NOMO-1 treated with dmso at 0.1 percent for 144 hours (cell line): ENCODE data around the gene BCAS1.
"Not testable (repeated sequence)": the region's sequence is repeated elsewhere in the genome, so short reads cannot be mapped to it uniquely, and the experiment has no call there.

ENCODE experiments used
- DNase-seq: peaks from one replicate; lab custom pipeline; 2025; ENCODE audit not compliant: unreplicated experiment; lab: John Stamatoyannopoulos, UW

BCAS1 gene

DNA sequence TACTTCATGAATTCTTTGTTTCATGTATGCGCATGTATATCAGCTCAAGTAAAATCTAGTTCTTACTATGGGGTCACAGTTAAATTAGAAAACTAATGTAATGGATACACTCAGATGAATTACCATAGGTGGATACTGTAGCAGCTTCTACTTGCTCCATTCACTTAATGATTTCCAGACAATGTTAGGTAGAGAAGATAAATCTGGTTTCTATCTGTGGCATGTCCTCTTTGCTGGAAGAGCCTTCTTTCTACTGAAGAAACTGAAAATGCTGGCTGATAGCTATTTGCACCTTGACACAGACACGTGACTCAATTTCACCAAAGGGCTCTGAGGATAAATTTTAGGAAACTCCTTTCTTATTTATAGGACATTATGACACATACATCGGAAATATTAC, 49.5 kb downstream of the BCAS1 start:
- DNase-seq = no peak

DNA sequence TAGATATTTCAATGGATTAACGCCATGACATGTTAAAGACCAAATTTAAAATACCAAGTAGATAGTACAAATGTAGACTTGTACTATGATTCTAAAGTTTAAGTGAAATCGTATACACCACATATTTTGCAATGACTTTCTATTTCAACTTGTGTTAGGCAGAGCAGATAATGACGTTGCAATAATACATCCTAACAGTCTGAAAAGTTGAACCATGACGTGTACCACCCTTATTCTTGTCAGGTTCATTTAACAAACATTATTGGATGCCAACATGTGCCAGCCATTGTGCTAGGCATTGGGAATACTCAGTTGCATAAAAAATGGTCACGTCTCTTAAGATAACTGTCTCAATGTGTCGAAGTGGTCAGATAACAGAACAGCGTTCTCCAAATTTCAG, 50.0 kb downstream of the BCAS1 start:
- no peak for DNase-seq

DNA sequence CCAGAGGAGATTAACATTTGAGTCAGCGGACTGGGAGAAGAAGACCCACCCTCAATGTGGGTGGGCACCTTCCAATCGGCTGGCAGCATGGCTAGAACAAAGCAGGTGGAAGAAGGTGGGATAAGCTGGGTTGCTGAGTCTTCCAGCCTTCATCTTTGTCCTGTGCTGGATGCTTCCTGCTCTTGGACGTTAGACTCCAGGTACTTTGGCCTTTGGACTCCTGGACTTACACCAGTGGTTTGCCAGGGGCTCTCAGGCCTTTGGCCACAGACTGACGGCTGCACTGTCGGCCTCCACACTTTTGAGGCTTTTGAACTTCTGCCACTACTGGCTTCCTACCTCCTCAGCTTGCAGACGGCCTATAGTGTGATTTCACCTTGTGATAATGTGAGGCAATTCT, 50.8 kb downstream of the BCAS1 start:
- DNase-seq = no peak

DNA sequence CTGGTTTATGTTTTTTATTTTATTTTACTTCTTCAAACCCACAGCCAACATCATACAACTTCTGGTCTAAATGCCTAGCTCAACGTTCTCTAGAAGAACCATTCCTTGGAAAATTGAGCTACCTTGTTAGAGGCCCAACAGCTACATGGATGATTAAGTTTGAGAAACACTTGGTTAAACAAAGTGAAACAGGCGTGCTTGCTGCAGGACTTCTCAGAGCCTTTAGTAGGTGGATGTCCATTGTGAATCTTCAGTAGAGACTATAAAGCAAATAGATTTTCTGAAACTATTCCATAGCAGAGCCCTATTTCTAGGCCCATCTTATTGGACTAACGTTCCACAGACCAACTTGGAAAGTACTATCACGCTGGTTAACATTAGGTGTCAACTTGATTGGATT, 51.3 kb downstream of the BCAS1 start:
- no peak for DNase-seq

DNA sequence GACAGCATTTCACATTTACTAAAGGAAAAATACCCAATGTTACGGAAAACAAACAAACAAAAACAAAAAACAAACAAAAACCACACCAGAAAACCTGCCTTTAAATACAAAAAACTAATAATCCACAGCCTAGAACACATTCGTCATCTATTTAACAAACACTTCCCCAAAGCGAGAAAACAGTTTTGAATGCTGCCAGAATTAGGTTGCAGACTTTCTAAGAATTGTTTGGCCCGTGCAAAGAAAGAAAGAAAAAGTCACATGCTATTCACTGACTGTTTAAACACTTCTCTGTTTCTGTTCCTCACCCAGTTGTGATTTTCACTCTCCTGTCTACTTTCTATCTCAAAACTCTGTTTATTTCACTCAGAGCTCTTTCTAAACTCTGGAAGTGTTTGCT, 52.5 kb downstream of the BCAS1 start:
- DNase-seq = peak; percentile 26

DNA sequence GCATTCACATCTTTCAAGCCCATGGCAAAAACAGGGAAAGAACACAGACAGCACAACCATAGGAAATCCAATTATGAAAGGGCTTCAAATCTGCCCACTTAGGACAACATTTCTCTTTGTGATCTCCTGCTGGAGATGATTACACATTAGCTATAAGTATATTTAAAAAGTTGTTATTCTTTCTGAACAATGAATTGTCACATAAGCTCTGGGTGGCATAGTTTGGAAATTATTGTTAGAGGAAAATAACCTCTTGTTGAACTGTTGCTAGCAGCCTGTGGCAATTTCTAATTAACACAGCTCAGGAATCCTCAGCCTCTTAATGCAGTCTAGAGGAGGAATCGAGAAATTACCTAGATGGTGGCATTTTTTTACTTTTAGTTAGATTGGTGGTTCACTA, 54.9 kb downstream of the BCAS1 start:
- no peak for DNase-seq

DNA sequence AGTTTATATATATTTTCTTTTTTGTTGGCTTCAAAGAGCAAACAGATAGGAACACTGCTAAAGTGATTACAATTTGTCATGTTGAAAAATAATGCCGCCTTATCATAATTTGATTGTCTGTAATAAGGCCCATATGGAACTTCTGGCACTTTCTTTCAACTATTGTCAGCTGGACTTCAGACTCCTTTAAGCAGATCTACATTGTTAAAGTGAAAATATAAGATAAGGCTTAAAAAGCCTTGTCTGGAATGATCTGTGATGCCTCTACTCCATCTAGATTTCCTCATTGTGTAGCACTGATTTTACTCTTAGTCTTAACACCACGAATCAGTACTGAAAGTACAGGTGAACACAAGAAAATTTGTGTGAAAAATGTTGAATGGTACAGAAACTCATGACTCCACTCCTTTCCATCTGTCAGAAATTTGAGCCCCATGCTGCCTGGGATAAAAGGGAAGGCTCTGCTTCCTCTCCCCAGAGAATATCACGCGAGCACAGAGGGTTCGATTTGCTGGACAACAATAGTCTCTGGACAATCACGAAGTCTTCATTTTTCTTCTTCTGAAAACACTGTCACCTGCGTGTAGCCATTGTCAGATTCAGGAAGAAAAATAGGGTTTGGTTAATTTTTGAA, 56.0 kb downstream of the BCAS1 start:
- no peak for DNase-seq

DNA sequence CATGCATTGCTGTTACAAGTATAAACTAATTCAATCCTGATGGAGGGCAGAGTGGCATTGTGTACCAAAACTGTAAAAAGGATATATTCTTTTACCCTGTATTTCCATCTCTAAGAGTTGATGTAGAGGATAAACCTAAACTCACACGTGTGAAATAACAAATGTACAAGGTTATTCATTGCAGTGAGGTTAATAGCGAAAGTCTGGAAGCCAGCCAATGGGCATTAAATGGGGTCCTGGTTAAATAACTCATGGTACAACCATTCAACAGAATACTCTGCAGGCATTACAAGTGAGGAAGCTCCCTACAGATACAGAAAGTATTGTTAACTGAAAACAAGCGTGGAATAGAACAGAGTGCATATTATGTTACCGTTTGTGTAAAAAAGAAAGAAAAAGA, 56.9 kb downstream of the BCAS1 start:
- DNase-seq = no peak

DNA sequence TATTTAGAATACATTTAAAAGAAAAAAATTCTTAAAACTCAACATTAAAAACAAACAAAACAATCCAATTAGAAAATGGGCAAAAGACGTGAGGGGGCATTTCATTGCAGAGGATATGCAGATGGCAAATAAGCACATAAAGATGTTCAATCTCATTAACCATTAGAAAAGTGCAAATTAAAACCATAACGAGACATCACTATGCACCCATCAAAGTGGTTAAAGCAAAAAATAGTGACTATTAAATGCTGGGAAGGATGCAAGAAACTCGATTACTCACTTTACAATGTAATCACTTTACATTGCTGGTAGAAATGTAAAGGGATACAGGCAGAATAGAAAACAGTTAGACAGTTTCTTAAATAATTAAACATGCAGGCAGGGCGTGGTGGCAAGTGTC, 59.0 kb downstream of the BCAS1 start:
- DNase-seq = no peak

DNA sequence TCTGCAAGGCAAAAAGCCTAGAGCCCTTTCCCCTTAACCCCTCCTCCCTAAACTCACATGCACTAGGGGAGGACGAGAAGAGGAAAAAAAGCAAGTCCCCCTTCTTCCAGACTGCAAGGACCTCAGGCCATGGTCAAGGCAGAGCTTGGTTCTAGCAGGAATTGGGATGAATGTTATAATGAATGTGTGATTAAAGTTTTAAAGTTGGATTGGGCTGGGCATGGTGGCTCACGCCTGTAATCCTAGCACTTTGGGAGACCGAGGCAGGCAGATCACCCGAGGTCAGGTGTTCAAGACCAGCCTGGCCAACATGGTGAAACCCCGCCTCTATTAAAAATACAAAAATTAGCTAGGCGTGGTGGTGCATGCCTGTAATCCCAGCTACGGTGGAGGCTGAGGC, 64.2 kb downstream of the BCAS1 start:
- DNase-seq = not testable (repeated sequence)

DNA sequence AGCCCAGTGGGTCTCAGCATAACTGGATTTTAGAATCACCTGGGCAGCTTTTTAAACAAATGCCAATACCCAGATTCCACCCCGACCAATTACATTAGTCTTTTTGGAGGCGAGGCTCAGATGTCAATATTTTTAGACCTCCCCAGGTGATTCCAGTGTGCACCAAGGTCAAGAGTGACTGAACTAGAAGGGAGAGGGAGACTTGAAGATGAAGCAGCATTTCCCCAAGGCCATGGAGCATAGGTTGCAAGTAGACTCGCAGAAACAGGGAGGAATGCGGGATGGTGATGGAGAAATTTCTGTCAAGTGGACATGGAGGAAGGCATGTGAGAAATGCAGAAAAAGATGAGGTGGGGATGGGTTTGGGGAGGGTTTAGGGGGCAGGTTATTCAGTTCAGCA, 64.9 kb downstream of the BCAS1 start:
- DNase-seq = no peak

DNA sequence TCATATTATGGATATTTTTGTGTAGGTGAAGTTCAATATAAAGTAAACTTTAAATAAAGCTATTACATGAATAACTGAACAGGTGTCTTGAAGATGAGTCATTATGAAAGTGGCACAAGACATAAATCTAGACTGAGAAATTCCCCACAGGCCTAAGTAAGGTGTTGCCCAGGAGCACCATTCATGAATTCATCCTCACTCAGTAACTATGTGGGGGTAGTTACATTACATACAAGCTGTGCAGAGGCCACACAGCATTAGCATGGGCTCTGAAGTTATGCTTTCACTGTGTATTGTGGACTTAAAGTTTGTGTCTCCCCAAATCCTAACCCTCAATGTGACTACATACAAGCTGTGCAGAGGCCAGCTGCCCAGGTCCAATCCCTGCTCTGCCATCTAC, 65.9 kb downstream of the BCAS1 start:
- no peak for DNase-seq

DNA sequence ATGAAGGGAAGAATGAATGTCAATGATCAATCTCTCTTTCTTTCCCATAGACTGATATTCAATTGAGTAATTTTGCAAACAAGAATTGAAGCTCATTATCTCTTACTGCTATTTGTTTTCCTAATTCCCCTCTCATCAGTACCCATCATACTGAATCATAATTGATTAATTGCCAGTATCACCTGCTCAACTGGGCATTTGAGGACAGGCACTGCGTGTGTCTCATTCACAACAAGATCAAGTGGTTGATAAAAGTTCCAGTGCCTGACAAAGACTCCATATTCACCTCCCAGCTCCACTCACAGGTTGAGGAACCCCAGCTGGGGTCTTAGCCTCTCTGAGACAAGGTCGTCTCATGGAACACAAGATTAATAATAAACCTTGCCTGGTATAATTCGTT, 67.7 kb downstream of the BCAS1 start:
- DNase-seq = no peak

DNA sequence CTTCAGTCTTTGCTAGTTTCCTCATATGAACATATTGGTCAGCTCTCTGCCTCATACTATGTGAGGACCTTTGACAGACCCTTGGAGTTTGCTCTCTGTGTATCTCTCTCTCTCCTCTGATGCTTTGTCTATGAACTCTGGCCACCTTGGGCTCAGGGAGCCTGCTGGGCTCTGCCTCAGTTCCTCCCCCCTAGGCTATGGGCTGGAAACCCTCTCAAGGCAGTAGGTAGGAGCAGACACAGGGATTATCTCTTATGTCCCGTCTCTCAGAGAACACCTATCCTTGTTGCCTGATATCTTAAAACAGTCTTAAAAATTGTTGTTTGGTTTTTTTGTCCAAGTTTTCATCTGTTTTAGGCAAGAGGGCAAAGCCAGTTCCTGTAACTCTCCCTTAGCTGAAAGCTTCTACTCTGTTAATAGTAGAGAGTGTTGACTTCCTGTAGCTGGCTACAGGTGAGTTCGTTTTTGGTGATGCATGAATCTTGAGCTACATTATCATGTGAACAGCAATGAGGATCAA, 68.3 kb downstream of the BCAS1 start:
- DNase-seq = no peak

DNA sequence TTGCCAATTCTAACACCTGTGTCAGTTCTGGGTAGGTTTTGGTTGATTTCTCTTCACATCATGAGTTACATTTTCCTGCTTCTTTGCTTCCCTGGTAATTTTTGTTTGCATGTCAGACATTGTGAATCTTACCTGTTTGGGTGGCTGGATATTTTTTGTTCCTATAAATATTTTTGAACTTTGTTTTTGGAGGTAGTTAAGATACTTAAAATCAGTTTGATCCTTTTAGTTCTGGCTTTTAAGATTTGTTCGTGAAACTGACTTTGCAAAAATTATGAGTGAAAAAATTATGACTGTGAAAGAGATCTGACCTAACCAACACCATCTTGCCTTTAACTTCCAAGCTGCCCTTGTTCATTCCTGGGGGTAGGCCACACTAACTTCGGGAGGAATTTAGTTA, 69.5 kb downstream of the BCAS1 start:
- DNase-seq = no peak

DNA sequence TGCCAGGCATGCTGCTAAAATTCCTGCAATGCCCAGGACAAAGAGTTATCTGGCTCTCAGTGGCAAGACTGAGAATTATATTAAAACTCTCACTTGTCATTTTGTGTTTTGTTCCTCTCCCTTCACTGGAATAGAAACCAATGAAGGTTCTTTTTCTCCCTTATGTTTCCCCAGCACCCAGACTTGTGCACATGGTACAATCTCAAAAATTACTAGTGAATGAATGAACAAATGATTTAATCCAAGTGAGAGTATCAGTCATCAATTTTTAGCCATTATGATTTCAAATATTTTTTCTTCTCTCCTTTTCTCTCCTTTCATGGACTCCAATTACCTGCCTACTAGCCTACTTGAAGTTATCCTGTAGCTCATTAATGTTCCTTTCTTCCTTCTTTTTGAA, 70.1 kb downstream of the BCAS1 start:
- DNase-seq = no peak

DNA sequence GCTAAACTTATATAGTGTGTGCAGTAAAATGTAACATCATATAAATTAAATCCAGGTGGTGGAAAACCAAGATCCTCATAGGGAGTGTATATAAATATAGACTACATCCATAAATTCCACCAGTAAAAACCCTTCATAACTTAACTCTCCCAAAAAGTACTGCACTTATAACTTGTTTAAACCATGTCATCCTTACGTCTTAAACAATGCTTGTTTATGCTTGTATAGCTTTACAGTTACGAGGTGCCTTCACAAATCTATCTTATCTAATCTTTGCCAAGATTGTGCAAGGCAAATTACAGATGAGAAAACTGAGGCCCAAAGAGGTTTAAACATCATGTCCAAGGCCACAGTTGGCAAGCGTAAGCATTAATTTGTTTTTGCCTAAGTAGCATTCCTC, 71.3 kb downstream of the BCAS1 start:
- DNase-seq = no peak

DNA sequence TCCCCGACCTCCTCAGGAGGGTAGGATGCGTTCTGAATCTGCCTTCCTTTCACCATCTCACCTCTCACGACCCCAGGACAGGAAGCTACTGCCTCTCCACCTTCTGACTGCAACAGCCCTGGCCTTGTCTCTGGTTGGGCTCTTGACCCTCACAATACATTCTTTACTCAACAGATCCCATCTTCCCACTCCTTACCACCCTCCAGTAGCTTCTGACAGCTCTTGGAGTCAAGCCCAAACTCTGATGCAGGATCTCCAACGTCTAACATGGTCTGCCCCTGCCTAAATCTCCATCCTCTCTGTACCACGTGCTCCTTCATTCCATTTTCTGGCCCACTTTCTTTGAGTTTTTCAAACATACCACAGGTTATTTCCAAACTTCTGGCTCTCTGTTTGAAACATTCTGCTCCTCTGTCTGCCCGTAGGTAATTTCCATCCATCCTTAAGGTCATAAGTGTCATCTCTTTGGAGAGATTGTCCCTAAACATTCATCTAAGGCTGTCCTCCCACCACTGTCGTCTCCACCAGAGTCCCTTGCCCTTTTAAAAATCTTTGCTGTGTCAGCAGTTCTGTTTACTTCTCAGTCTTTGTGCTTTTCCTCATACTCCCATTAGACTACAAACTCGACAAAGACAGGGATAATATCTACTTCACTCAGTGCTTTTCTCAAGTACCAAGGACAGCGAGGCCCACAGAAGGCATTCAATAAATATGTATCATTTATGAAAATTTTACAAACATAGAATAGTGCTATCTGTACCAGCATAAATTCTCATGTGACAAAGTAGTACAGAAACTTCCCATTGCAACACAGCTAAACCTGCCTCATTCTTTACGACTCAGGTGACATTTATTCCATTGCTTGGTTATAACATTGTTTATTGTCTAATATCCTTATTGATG, 73.6 kb downstream of the BCAS1 start:
- DNase-seq = no peak

DNA sequence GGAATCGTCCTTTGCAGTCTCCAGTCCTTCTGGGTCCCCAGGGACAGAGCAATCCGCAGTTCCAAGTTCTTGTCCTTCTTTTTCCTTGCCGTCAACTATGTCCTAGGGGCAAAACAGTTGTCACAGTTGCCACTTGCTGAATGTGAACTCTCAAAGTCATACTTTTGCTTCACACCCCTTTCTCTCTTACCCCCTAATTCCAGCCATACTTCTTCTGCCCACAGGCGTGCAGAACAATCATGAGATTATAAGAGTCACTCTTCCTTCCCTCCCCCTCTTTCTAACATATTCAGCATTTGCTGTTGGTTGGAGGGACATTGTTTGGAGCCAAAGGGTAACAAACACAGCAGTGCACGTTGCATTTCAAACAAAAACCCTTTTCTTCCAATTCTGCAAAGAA, 74.4 kb downstream of the BCAS1 start:
- no peak for DNase-seq

DNA sequence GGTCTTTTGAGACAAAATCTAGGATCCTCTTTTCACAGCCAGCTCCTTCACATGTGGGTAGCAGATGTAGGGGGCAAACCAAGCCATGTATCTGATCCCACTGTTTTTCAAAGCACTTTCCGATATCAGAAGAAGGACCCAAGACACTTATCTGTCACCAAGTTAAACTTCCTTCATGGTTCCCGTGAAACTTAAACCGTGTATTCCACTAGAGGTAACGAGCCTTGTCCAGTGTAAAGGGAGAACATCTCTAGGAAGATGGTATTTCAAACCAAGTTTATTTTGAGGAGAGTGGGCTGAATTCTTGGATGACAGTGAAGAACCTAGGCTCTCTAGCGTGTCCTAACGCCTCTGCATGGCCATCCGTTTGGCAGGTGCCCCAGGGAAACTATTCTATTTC, 76.3 kb downstream of the BCAS1 start:
- no peak for DNase-seq

DNA sequence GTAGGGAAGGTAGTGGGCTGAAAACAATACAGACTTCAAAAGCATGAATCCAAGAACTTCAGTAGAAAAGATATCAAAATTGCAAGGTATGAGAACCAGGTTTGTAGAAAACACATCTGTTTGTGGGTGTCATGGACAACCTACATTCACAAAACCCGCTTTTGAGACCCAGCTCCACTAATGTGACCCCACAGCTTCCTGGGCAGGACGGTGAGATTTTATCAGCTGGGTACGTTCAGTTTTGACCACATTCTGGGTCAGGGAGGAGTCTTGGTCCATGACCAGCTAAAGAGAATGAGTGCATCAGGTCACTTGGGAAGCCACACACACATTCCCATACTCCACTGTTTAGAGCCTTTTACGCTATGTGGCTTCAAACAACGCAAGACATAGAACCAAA, 77.1 kb downstream of the BCAS1 start:
- DNase-seq = no peak

DNA sequence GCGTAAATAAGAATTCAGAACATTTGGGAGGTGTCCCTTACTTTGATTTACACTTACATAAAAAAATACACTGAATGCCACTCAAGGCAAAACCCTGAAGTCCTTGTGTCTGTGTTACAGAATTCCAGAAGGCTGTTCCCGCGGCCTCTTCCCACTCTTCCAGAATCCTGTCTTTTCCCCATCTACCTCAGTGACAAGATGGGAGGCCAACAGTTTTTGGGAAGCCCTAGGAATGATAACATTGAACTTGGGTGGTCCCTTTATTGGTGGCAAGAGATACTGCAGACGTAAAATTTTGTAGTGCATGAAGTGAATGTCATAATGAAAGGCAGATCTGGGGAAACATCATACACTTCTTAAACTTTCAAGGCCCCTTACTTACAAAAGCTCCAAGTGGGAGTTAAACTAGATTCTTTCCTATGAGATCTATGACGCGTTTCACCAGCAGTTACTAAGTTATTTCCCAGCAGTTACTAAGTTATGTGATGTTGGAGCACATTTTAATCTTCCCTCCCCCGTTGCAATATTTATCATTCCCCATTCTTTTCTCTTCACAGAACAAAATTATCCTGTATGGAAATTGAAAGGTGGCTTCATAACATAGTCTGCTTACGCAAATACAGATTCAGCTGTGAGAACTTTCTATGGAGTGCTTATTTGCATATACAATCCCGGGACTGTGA, 79.5 kb downstream of the BCAS1 start:
- no peak for DNase-seq
